CD4-positive, alpha-beta memory T cell (primary cell): ENCODE results near the gene LZTS2. TPM values are rescaled to one million over a fixed set of nuclear protein-coding genes. Genes with fewer than 3 reads are reported as not detected.

Experiments
- CTCF ChIA-PET: fragments of 350-600 bp; sonication (Branson Sonifier 250); formaldehyde crosslinking; loops from one replicate; lab custom pipeline; 2021; ENCODE audit warnings: inconsistent platforms; ENCODE audit not compliant: partially characterized antibody; lab: Charles Lee
- POLR2A ChIA-PET: fragments of 350-600 bp; sonication (Branson Sonifier 250); formaldehyde crosslinking; loops from one replicate; lab custom pipeline; 2021; ENCODE audit not compliant: partially characterized antibody; lab: Charles Lee
- DNase-seq, 5 donors: peaks; one replicate each; pipeline versions ENCODE4 v3.0.0 to v3.0.0-alpha.2; 2020 to 2022; ENCODE audit warnings: mixed read lengths in 1 of 5
- H3K27ac ChIP-seq: one replicate; pipeline ENCODE4 v1.7.0; 2013; ENCODE audit warnings: low read depth, low read length
- H3K27me3 ChIP-seq: 2 replicates; pipeline ENCODE4 v1.7.0; 2013; ENCODE audit warnings: mild to moderate bottlenecking, low read length, moderate library complexity; ENCODE audit not compliant: insufficient read depth
- H3K36me3 ChIP-seq: 2 replicates; pipeline ENCODE4 v1.7.0; 2013; ENCODE audit warnings: mild to moderate bottlenecking, low read length, moderate library complexity; ENCODE audit not compliant: insufficient read depth
- H3K4me1 ChIP-seq: 2 replicates; pipeline ENCODE4 v1.7.0; 2013; ENCODE audit warnings: mild to moderate bottlenecking, low read length, moderate library complexity; ENCODE audit not compliant: insufficient read depth
- H3K4me3 ChIP-seq, 2 donors: one replicate each; pipeline ENCODE4 v1.7.0; 2013; ENCODE audit warnings: low read length in 2 of 2, mild to moderate bottlenecking in 1 of 2
- H3K9me3 ChIP-seq, 2 donors: one replicate each; pipeline ENCODE4 v1.7.0; 2013; ENCODE audit warnings: low read length in 2 of 2, control low read depth in 1 of 2; ENCODE audit not compliant: control insufficient read depth in 1 of 2
- H3K27ac Mint-ChIP-seq, 7 donors: one replicate each; pipeline ENCODE4 v1.8.0; 2020 to 2021; ENCODE audit warnings: mixed read lengths in 7 of 7, mild to moderate bottlenecking in 6 of 7, inconsistent platforms in 3 of 7, moderate library complexity in 3 of 7
- H3K27me3 Mint-ChIP-seq, 2 donors: one replicate each; pipeline ENCODE4 v1.8.0; 2020 to 2021; ENCODE audit warnings: mixed read lengths in 2 of 2
- H3K36me3 Mint-ChIP-seq, 2 donors: one replicate each; pipeline ENCODE4 v1.8.0; 2020 to 2021; ENCODE audit warnings: mixed read lengths in 2 of 2, inconsistent platforms in 1 of 2, mild to moderate bottlenecking in 1 of 2
- H3K4me1 Mint-ChIP-seq, 4 donors: one replicate each; pipeline ENCODE4 v1.8.0; 2020 to 2021; ENCODE audit warnings: mixed read lengths in 4 of 4, mild to moderate bottlenecking in 1 of 4
- H3K4me3 Mint-ChIP-seq, 8 donors: one replicate each; pipeline ENCODE4 v1.8.0; 2020 to 2021; ENCODE audit warnings: mixed read lengths in 8 of 8, mild to moderate bottlenecking in 7 of 8, moderate library complexity in 6 of 8, inconsistent platforms in 3 of 8
- H3K9me3 Mint-ChIP-seq, 8 donors: one replicate each; pipeline ENCODE4 v1.8.0; 2020 to 2021; ENCODE audit warnings: mixed read lengths in 8 of 8, mild to moderate bottlenecking in 5 of 8, inconsistent platforms in 3 of 8, moderate library complexity in 1 of 8
- intact Hi-C: fragments of 100-400 bp; cut with micrococcal nuclease; formaldehyde crosslinking; loops from one replicate; pipeline ENCODE4 v1.15.1; 2023
- polyA plus RNA-seq, 2 donors: library from polyadenylated mRNA; unstranded; fragments of 300-500 nt; fragmentation: Illumina TruSeq; gene quantifications; one replicate each; pipeline ENCODE4 v1.2.3, GENCODE V29; 2021
- total RNA-seq, 2 experiments: library from RNA; stranded (reverse); gene quantifications; one replicate each; pipeline ENCODE4 v1.2.3, GENCODE V29; 2021

The LZTS2 gene, protein sequence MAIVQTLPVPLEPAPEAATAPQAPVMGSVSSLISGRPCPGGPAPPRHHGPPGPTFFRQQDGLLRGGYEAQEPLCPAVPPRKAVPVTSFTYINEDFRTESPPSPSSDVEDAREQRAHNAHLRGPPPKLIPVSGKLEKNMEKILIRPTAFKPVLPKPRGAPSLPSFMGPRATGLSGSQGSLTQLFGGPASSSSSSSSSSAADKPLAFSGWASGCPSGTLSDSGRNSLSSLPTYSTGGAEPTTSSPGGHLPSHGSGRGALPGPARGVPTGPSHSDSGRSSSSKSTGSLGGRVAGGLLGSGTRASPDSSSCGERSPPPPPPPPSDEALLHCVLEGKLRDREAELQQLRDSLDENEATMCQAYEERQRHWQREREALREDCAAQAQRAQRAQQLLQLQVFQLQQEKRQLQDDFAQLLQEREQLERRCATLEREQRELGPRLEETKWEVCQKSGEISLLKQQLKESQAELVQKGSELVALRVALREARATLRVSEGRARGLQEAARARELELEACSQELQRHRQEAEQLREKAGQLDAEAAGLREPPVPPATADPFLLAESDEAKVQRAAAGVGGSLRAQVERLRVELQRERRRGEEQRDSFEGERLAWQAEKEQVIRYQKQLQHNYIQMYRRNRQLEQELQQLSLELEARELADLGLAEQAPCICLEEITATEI
- total RNA-seq (10 to 100 TPM; 33.4 to 33.9 TPM), polyA plus RNA-seq (10 to 100 TPM in 1 of 2 donors, 1 to 10 TPM in 1; 8.4 to 19.9 TPM)

DNA sequence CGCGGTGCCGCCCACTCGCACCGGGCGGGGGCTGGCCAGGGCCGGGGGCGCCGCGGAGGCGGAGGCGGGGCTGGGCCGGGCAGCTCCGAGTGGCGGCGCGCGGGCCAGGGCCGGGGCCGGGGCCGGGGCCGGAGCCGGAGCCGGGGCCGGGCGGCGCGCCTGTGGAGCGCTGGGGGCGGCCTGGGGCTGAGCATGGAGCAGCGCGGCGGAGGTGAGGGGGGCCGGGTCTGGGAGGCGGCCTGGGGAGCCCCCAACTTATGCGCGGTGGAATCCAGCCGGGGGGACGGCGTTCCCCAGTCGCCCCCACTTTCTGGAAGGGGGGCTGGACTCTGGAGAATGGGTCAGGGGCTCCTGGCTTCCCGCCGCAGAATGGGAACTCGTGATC, at the start of gene LZTS2:
TSS of gene LZTS2 (plus strand) at position 67 of the 385 bp plus-strand sequence. CDS start 2,731 bp downstream, outside the sequence.
- peak within 1 kb of the TSS; percentile 82 to 96 (median 94) for H3K27ac Mint-ChIP-seq
- Histone ChIP-seq H3K4me1 (peaks cover 24% of the 10 kb centered on the region), H3K27me3 (no peaks in the 10 kb centered on the region), H3K36me3 (no peaks in the 10 kb centered on the region), H3K27ac (peak within 1 kb of the TSS; percentile 83), H3K4me3 (peak within 1 kb of the TSS; percentile 64 to 73), H3K9me3 (no peaks in the 10 kb centered on the region)
- POLR2A ChIA-PET, result interaction anchor here (1.5 to 6.1 kb wide), 3 partner anchors 12 to 31 kb away, joined by 7 to 90 read pairs (median 84); partner anchors contain the start of genes MRPL43, PDZD7, SFXN3 and TWNK
- CTCF ChIA-PET, result interaction anchor here (0.7 to 12.0 kb wide), 6 partner anchors 10 to 31 kb away, joined by 3 to 171 read pairs (median 4); partner anchors contain the start of genes PDZD7 and SEMA4G
- intact Hi-C loops, result loop anchor here (2.0 to 10.0 kb wide), 3 partner anchors 87 to 465 kb away; partner anchors contain the start of genes HIF1AN and SLF2
- peaks cover 0 to 3% (median 0%) of the 10 kb centered on the region in 8 donors for H3K9me3 Mint-ChIP-seq
- peaks cover under 1 to 19% of the 10 kb centered on the region in 2 donors for H3K36me3 Mint-ChIP-seq
- peak within 1 kb of the TSS; percentile 84 to 98 (median 91) for H3K4me3 Mint-ChIP-seq
- peaks cover 15 to 33% (median 23%) of the 10 kb centered on the region in 4 donors for H3K4me1 Mint-ChIP-seq
- no peak for DNase-seq
- no peaks in the 10 kb centered on the region for H3K27me3 Mint-ChIP-seq

- ChIA-PET CTCF (no interaction called here), POLR2A (no interaction called here)
- H3K36me3 ChIP-seq, result peaks cover 22% of the 10 kb centered on the region
- Mint-ChIP-seq H3K4me3 (no peak overlapping the region), H3K27me3 (no peaks in the 10 kb centered on the region), H3K36me3 (peaks cover 49 to 58% of the 10 kb centered on the region in 2 donors), H3K9me3 (no peaks in the 10 kb centered on the region), H3K27ac (no peak overlapping the region), H3K4me1 (peaks cover 0 to 2% (median 0%) of the 10 kb centered on the region in 4 donors)
- H3K4me1 ChIP-seq, result no peaks in the 10 kb centered on the region
- no peaks in the 10 kb centered on the region for H3K9me3 ChIP-seq
- H3K27me3 ChIP-seq, result no peaks in the 10 kb centered on the region
- H3K27ac ChIP-seq, result no peak overlapping the region
- H3K4me3 ChIP-seq, result no peak overlapping the region
- no peak for DNase-seq
- intact Hi-C loops, result no loop called here
These were observed 39.4 kb upstream of the LZTS2 start for GRCh38 chr10:100960251-100960650.

DNA sequence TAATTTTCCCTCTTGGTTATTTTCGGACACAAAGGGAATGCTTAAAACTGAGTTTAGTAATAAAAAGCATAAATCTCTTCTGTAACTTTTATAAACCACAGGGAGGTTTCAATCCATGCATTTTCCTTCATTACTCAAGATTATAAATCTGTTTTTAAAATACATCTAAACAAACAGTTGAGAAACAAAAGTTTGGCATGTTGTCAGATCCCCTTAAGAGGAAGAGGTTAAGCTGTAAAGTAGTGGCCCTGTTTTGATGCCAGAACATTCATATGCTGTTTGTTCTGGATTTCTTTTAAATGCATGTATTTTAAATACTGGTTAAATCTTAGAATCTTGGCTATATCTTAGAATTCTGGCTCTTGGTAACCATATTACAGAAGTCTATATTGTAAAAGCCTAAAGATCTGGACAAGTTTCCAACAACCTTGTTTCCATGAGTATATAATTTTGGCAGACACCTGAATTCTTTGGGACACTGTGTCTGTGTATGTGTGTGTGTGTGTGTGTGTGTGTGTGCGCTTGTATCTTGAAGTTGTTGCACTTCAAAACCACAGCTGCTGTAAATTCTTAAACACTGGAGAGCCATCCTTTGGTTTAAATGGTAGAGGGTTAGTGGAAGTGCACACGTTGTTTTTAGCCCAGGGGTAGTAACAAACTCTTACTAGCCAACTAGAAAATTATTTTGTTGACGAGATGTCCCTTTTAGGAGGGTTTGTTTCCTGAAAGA, 37.1 kb upstream of the LZTS2 start:
- H3K36me3 Mint-ChIP-seq, result peaks cover 42 to 50% of the 10 kb centered on the region in 2 donors
- intact Hi-C loops, result no loop called here
- Histone ChIP-seq H3K4me1 (no peaks in the 10 kb centered on the region), H3K27ac (no peak overlapping the region), H3K4me3 (no peak overlapping the region), H3K9me3 (no peaks in the 10 kb centered on the region), H3K36me3 (peaks cover 16% of the 10 kb centered on the region), H3K27me3 (no peaks in the 10 kb centered on the region)
- no peaks in the 10 kb centered on the region for H3K27me3 Mint-ChIP-seq
- ChIA-PET CTCF (interaction anchor here (0.9 to 1.2 kb wide), 2 partner anchors 40 to 52 kb away, joined by 3 read pairs; no protein-coding TSS in a partner anchor), POLR2A (no interaction called here)
- no peak overlapping the region for H3K4me3 Mint-ChIP-seq
- no peak overlapping the region for H3K27ac Mint-ChIP-seq
- no peak for DNase-seq
- no peaks in the 10 kb centered on the region for H3K4me1 Mint-ChIP-seq
- no peaks in the 10 kb centered on the region for H3K9me3 Mint-ChIP-seq

DNA sequence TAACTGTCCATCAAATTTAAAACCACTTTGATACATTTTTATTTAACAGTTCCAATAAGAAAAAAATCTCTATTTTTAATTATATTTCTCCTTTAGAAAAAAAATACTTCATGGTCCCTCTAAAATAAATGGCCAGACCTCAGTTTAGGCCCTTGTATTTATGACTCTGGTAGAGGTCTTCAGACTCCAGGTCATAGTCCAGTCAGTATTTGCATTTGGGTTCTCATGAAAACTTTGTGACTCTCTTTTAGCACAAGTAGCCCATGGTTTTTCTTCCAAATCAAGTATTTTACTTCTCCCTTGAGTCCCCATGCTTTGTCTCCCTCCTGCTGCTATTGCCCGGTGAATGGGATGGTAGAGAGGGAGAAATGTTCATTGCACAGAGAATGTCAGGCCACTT, 35.8 kb upstream of the LZTS2 start:
- no peaks in the 10 kb centered on the region for H3K27me3 ChIP-seq
- H3K27ac ChIP-seq, result no peak overlapping the region
- H3K36me3 ChIP-seq, result peaks cover 10% of the 10 kb centered on the region
- no peak overlapping the region for H3K4me3 Mint-ChIP-seq
- peaks cover 4 to 9% (median 6%) of the 10 kb centered on the region in 4 donors for H3K4me1 Mint-ChIP-seq
- no peaks in the 10 kb centered on the region for H3K27me3 Mint-ChIP-seq
- intact Hi-C loops, result no loop called here
- no peaks in the 10 kb centered on the region for H3K9me3 Mint-ChIP-seq
- H3K27ac Mint-ChIP-seq, result no peak overlapping the region
- CTCF ChIA-PET, result interaction anchor here (7.0 kb wide), 1 partner anchor 53 kb away, joined by 60 read pairs; no protein-coding TSS in a partner anchor
- peaks cover 40 to 46% of the 10 kb centered on the region in 2 donors for H3K36me3 Mint-ChIP-seq
- POLR2A ChIA-PET, result no interaction called here
- peaks cover 6% of the 10 kb centered on the region for H3K4me1 ChIP-seq
- no peaks in the 10 kb centered on the region for H3K9me3 ChIP-seq
- no peak overlapping the region for H3K4me3 ChIP-seq
- DNase-seq, result no peak

DNA sequence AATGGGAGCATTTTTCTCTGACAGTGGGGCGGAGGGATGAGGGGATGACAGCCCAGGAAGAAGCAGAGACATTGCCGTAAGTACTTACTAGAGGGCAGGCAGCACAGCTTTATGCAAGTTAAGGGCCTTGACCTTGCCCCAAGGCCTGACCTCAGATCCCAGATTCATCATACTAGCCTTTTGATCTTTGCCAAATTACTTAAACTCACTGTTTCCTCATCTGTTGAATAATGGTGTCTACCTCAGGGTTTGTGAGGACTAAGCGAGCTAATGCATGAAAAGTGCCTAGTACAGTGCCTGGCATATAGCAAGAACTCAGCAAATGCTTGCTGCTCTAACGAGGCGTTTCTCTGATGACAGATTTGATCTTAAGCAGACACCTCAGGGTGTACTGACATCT, 33.8 kb upstream of the LZTS2 start:
- DNase-seq, result no peak
- Histone ChIP-seq H3K4me3 (no peak overlapping the region), H3K4me1 (peaks cover 18% of the 10 kb centered on the region), H3K36me3 (no peaks in the 10 kb centered on the region), H3K27ac (no peak overlapping the region), H3K9me3 (no peaks in the 10 kb centered on the region), H3K27me3 (no peaks in the 10 kb centered on the region)
- intact Hi-C loops, result no loop called here
- Mint-ChIP-seq H3K4me3 (no peak overlapping the region), H3K4me1 (peaks cover 4 to 20% (median 12%) of the 10 kb centered on the region in 4 donors), H3K36me3 (peaks cover 24 to 30% of the 10 kb centered on the region in 2 donors), H3K27me3 (no peaks in the 10 kb centered on the region), H3K9me3 (no peaks in the 10 kb centered on the region), H3K27ac (no peak overlapping the region)
- ChIA-PET POLR2A (no interaction called here), CTCF (interaction anchor here (1.2 to 7.0 kb wide), 4 partner anchors 9 to 51 kb away, joined by 3 to 60 read pairs (median 5); no protein-coding TSS in a partner anchor)

- no peaks in the 10 kb centered on the region for H3K9me3 Mint-ChIP-seq
- Histone ChIP-seq H3K4me1 (peaks cover 18% of the 10 kb centered on the region), H3K36me3 (no peaks in the 10 kb centered on the region), H3K27ac (no peak overlapping the region), H3K4me3 (no peak overlapping the region), H3K27me3 (no peaks in the 10 kb centered on the region), H3K9me3 (no peaks in the 10 kb centered on the region)
- POLR2A ChIA-PET, result no interaction called here
- intact Hi-C loops, result no loop called here
- no peak overlapping the region for H3K4me3 Mint-ChIP-seq
- CTCF ChIA-PET, result interaction anchor here (1.3 to 7.0 kb wide), 4 partner anchors 31 to 64 kb away, joined by 4 to 60 read pairs (median 6); partner anchors contain the start of genes PDZD7 and SFXN3
- H3K27ac Mint-ChIP-seq, result peak overlapping the region in 1 of 7 donors; percentile 30
- peaks cover 4 to 23% (median 14%) of the 10 kb centered on the region in 4 donors for H3K4me1 Mint-ChIP-seq
- no peak for DNase-seq
- no peaks in the 10 kb centered on the region for H3K27me3 Mint-ChIP-seq
- H3K36me3 Mint-ChIP-seq, result peaks cover 19 to 25% of the 10 kb centered on the region in 2 donors
These were observed 32.7 kb upstream of the LZTS2 start for GRCh38 chr10:100966887-100967286.
